SIG-M5 treated with dmso at 0.1 percent for 504 hours (cell line): ENCODE data around the gene OR10A7.
"Not testable (repeated sequence)": the region's sequence is repeated elsewhere in the genome, so short reads cannot be mapped to it uniquely, and the experiment has no call there.

Experiments used
- DNase-seq: peaks from one replicate; lab custom pipeline; 2025; ENCODE audit not compliant: unreplicated experiment; lab: John Stamatoyannopoulos, UW

OR10A7 gene

DNA sequence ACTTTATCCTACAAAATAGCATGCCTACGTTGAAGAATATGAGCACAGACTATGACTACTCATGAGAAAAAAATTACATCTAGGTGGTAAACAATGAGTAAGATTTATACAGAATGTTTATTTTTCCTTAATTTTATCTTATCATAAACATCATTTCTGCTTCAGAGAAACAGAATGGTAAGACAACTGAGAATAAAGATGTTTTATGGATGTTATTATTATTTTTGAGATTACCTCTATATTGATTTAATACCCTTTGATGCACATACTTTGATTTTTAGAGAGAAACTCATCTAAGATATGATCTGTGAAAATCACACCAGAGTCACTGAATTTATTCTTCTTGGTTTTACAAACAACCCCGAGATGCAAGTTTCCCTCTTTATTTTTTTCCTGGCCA, at the start of gene OR10A7:
OR10A7 (plus strand) TSS at position 301 of the 400 bp plus-strand sequence; CDS start at position 301, 0 bp downstream.
- DNase-seq: no peak

DNA sequence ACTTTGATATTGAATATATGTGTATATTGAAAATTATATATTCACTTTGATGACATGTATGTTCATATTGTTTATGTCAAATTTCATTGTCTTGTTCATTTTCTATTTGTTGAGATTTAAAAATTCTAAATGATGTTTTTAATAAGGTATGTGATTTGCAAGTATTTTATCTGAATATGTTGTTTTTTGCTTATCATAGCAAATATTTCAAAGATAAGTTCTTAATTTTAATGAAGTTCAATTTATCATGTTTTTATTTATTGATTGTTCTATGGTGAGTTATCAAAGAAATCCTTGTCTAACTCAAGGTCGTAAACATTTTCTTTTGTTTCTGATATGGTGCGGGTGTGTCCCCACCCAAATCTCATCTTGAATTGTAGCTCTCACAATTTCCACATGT, 49.4 kb upstream of the OR10A7 start:
- DNase-seq: no peak

GRCh38 chr12:55171846-55172245, 49.0 kb upstream of the OR10A7 start:
- not testable (repeated sequence) for DNase-seq

GRCh38 chr12:55172686-55173085, 48.1 kb upstream of the OR10A7 start:
- DNase-seq: no peak

- DNase-seq: no peak
Measured at GRCh38 chr12:55173456-55173855, 47.4 kb upstream of the OR10A7 start.

GRCh38 chr12:55188573-55188972, 32.3 kb upstream of the OR10A7 start:
- no peak for DNase-seq

- DNase-seq: peak; percentile 77
Measured at GRCh38 chr12:55188974-55189556, 31.8 kb upstream of the OR10A7 start.

DNA sequence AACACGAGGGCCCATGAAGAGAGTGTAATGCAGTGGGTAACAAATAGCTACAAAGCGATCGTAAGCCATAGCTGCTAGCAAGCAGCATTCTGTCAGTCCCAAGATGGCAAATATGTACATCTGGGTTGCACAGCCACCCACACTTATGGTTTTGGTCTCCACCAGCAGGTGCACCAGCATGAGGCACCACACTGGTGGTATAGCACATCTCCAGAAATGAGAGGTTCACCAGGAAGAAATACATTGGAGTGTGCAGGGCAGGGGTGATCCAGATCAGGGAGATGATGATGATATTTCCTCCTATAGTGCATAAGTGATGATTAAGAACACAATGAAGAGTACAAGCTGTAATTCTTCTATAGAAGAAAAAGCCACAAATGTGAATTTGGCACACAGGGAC, 26.4 kb upstream of the OR10A7 start:
- no peak for DNase-seq

- DNase-seq: no peak
Measured at GRCh38 chr12:55226523-55226922, 5.7 kb downstream of the OR10A7 start.

DNA sequence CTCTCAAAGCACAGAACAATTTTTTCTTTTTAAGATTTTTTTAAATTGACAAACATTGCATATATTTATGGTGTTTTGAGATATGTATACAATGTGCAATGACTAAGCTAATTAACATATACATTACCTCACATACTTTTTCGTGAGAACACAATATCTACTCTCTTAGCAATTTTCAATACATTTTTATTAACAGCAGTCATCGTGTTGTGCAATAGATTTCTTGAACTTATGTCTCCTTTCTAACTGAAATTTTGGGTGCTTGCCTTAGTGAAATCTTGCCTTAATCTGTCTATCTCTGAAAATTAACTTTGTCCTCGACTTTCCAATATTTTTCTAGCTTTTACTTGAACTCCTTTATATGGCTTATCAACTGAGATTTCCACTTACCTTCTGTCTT, 6.8 kb downstream of the OR10A7 start:
- DNase-seq: no peak

- no peak for DNase-seq
Measured at GRCh38 chr12:55244309-55244708, 23.5 kb downstream of the OR10A7 start, which contains the start of gene OR6C74. OR6C74 (plus strand) TSS chr12:55244609; CDS start chr12:55247288, 2,679 bp downstream.

DNA sequence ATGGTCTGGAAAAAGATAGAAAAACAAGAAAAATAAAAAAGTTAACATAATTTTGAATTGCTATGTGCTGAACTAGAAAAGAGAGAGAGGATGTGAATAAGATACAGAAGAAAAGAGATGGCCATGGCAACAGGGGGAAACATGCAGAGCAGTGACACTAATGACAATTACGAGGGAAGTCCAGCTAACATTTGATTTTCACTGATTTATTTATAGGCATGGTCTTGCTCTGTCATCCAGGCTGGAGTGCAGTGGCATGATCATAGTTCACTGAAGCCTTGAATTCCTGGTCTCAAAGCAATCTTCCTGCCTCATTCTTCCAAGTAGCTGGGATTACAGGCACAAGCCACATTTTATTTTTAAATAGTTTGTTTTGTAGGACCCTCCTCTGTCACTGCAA, 25.3 kb downstream of the OR10A7 start:
- no peak for DNase-seq

- no peak for DNase-seq
Measured at GRCh38 chr12:55250944-55251343, 30.1 kb downstream of the OR10A7 start.

GRCh38 chr12:55253281-55253680, 32.5 kb downstream of the OR10A7 start:
- no peak for DNase-seq

GRCh38 chr12:55256831-55257230, 36.0 kb downstream of the OR10A7 start:
- no peak for DNase-seq

- no peak for DNase-seq
Measured at GRCh38 chr12:55258303-55258702, 37.5 kb downstream of the OR10A7 start.
